Lung (tissue), 12 donors: Measurements from ENCODE around the gene IL24. TPM values are rescaled to one million over a fixed set of nuclear protein-coding genes. Genes with fewer than 3 reads are reported as not detected.

Experiments used
- ATAC-seq: fragments of 200-7000 bp; cut with Tn5 transposase; one replicate; pipeline ENCODE4 v1.9.1; 2020; ENCODE audit warnings: moderate number of reproducible peaks; ENCODE audit not compliant: insufficient read depth, low FRiP score
- DNase-seq, 3 donors: peaks; one replicate each; pipeline ENCODE4 v3.0.0-alpha.2; 2013 to 2017
- H3K27ac ChIP-seq, 2 donors: one replicate each; pipeline ENCODE4 v1.5.1; 2013; ENCODE audit warnings: mild to moderate bottlenecking in 2 of 2, moderate library complexity in 2 of 2, control low read depth in 1 of 2, inconsistent platforms in 1 of 2, low read depth in 1 of 2, low read length in 1 of 2
- H3K27me3 ChIP-seq, 3 donors: one replicate each; pipeline ENCODE4 v1.5.1; 2013; ENCODE audit warnings: low read length in 2 of 3; ENCODE audit not compliant: control insufficient read depth in 3 of 3, insufficient read depth in 3 of 3
- H3K36me3 ChIP-seq, 4 donors: one replicate each; pipeline ENCODE4 v1.5.1; 2013; ENCODE audit warnings: low read length in 4 of 4, mild to moderate bottlenecking in 1 of 4, moderate library complexity in 1 of 4; ENCODE audit not compliant: control insufficient read depth in 4 of 4, insufficient read depth in 4 of 4
- H3K4me1 ChIP-seq, 5 donors: one replicate each; pipeline ENCODE4 v1.5.1; 2013; ENCODE audit warnings: low read length in 5 of 5, mild to moderate bottlenecking in 2 of 5, moderate library complexity in 1 of 5; ENCODE audit not compliant: control insufficient read depth in 5 of 5, insufficient read depth in 5 of 5
- H3K4me3 ChIP-seq: one replicate; pipeline ENCODE4 v1.5.1; 2013; ENCODE audit warnings: mild to moderate bottlenecking, control low read depth, moderate library complexity
- H3K9ac ChIP-seq, 2 donors: one replicate each; pipeline ENCODE4 v1.5.1; 2013; ENCODE audit warnings: low read length in 2 of 2, control low read depth in 1 of 2; ENCODE audit not compliant: insufficient read depth in 1 of 2
- H3K9me3 ChIP-seq, 4 donors: one replicate each; pipeline ENCODE4 v1.5.1; 2013; ENCODE audit warnings: low read length in 3 of 4, mild to moderate bottlenecking in 1 of 4, moderate library complexity in 1 of 4; ENCODE audit not compliant: control insufficient read depth in 4 of 4, insufficient read depth in 3 of 4
- CTCF ChIP-seq: IDR thresholded peaks from 2 replicates; pipeline ENCODE4 v1.5.1; 2012; ENCODE audit warnings: mild to moderate bottlenecking; ENCODE audit errors: control extremely low read depth, extremely low read depth
- WGBS, 2 donors: extraction: QIAGEN DNeasy Blood & Tissue Kit; methylation state at CpG; one replicate each; pipeline ENCODE4 v1.1.7; 2013; 5-methylcytosine and 5-hydroxymethylcytosine counted together
- polyA plus RNA-seq, 2 donors: library from polyadenylated mRNA; stranded (reverse); fragments of 200-250 nt; gene quantifications; one replicate each; pipeline ENCODE4 v1.2.1, GENCODE V29; 2013
- total RNA-seq, 2 donors: library from RNA; depleted of rRNA in 1 of 2; stranded (reverse); fragments of >200 nt in 1 of 2; gene quantifications; one replicate each; pipeline ENCODE4 v1.2.1, GENCODE V29; 2014 to 2021
- donor health status: control.
- donor health status: control.
- donor health status: Bipolar disorder and iron deficiency.
- donor health status: healthy.
- donor health status: DM: yes; HTN: yes; CAD: no.

IL24 gene
- total and polyA plus RNA-seq, 4 donors, result 0.67 to 8.7 TPM; not detected in 2

- H3K27me3 ChIP-seq, result peaks cover 0 to 2% (median 0%) of the 10 kb centered on the region in 3 donors
- no peak overlapping the region for H3K27ac ChIP-seq
- H3K36me3 ChIP-seq, result no peaks in the 10 kb centered on the region
- ATAC-seq, result no peak
- 97 to 100% methylated on average over 1 of the region's 1 CpG for WGBS, 2 donors
- no peaks in the 10 kb centered on the region for H3K9me3 ChIP-seq
- no peak overlapping the region for H3K9ac ChIP-seq
- H3K4me1 ChIP-seq, result peaks cover 0 to 5% (median 0%) of the 10 kb centered on the region in 5 donors
- TF ChIP-seq CTCF, result no peak
- H3K4me3 ChIP-seq, result no peak overlapping the region
- no peak for DNase-seq
These were observed 10.4 kb upstream of the IL24 start for GRCh38 chr1:206886831-206887230.

- Histone ChIP-seq H3K9ac (no peak overlapping the region), H3K27ac (no peak overlapping the region), H3K4me3 (no peak overlapping the region), H3K36me3 (no peaks in the 10 kb centered on the region), H3K27me3 (peaks cover 0 to 2% (median 0%) of the 10 kb centered on the region in 3 donors), H3K4me1 (peaks cover 0 to 6% (median 0%) of the 10 kb centered on the region in 5 donors), H3K9me3 (no peaks in the 10 kb centered on the region)
- WGBS, 2 donors, result 65 to 80% methylated on average over 4 of the region's 4 CpGs
- ATAC-seq, result no peak
- TF ChIP-seq CTCF, result no peak
- DNase-seq, result no peak
These were observed 9.5 kb upstream of the IL24 start for GRCh38 chr1:206887701-206888100.

GRCh38 chr1:206890125-206891060 lies 6.8 kb upstream of the IL24 start:
- peaks cover 0 to 6% (median 3%) of the 10 kb centered on the region in 5 donors for H3K4me1 ChIP-seq
- no peaks in the 10 kb centered on the region for H3K36me3 ChIP-seq
- no peak for TF ChIP-seq CTCF
- H3K9me3 ChIP-seq, result no peaks in the 10 kb centered on the region
- H3K4me3 ChIP-seq, result no peak overlapping the region
- peaks cover 0 to 2% (median 0%) of the 10 kb centered on the region in 3 donors for H3K27me3 ChIP-seq
- peak in 2 of 3 donors; percentile 27 to 37 for DNase-seq
- peak overlapping the region in 1 of 2 donors; percentile 59 for H3K27ac ChIP-seq
- H3K9ac ChIP-seq, result no peak overlapping the region
- 43 to 71% methylated on average over 15 of the region's 15 CpGs for WGBS, 2 donors
- ATAC-seq, result peak; percentile 68
